GM18858 (cell line): ENCODE data around the gene NPHP4.
"Not testable (repeated sequence)": the region's sequence is repeated elsewhere in the genome, so short reads cannot be mapped to it uniquely, and the experiment has no call there.

Source experiments
- ATAC-seq: cut with Tn5 transposase; IDR thresholded peaks from one replicate; pipeline ENCODE4 v1.9.1; 2021; ENCODE audit not compliant: unreplicated experiment

NPHP4 gene

DNA sequence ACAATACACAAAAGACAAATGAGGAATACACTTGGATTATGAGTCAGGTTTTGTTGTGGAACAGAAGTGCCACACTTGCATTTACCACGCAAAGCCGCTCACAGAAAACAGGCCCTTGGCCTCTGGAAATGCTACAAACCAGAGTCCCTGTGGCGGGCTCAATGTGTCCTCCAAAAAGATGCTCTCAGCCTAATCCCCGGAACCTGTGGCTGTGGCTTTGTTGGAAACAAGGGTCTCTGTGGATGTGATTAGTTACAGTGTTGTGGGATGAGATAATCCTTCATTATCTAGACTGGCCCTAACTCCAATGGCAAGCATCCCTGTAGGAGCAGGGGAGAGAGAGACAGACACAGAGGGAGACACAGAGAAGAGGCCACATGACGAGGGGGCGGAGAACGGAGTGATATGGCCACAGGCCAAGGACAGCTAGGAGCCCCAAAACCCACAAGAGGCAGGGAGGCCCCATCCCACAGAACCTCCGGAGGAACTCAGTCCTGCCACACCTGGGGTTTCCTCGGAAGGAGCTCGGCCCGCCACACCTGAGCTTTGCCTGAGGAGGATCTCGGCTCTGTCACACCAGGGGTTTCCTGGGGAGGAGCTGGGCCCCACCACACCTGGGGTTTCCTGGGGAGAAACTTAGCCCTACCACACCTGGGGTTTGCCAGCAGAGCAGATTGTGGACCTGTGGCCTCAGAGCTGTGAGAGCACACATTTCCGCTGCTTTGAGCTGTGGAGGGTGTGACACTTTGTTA, 55.4 kb downstream of the NPHP4 start:
- no peak for ATAC-seq

DNA sequence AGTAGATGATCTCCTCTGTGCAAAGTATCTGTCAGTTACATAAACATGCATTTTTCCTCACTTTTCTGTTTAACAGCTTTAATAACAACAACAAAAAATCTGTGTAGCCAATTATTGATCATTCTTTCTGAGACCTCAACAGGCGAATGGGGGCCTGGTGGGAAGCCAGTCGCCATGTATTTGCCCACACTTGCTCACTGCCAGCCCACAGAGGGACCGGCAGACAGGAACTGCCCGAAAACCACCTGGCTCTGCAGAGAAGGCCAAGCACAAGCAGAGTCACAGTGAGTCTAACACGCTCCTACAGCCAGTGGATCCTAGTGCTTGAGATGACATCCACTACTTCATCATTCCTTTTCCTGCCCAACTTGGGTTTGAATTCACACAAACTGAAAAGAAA, 56.1 kb downstream of the NPHP4 start:
- no peak for ATAC-seq

DNA sequence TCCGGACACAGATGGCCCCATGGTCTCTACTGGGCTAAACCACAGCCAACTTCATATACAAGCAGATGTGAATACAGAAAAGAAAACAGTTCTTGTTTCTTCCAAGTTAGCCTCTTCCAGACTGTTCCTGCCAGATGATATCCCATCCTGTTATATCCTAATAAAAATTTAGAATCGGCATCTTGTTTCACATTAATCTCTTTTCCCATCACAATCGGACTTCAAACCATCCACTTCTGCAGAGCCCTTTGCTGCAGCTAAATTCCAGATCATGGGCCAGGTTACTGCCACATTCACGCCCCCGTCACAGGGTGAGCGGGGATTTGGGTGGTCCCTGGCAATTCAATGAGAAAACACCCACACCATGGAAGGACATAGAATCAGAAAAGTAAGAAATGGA, 57.2 kb downstream of the NPHP4 start:
- ATAC-seq: no peak

DNA sequence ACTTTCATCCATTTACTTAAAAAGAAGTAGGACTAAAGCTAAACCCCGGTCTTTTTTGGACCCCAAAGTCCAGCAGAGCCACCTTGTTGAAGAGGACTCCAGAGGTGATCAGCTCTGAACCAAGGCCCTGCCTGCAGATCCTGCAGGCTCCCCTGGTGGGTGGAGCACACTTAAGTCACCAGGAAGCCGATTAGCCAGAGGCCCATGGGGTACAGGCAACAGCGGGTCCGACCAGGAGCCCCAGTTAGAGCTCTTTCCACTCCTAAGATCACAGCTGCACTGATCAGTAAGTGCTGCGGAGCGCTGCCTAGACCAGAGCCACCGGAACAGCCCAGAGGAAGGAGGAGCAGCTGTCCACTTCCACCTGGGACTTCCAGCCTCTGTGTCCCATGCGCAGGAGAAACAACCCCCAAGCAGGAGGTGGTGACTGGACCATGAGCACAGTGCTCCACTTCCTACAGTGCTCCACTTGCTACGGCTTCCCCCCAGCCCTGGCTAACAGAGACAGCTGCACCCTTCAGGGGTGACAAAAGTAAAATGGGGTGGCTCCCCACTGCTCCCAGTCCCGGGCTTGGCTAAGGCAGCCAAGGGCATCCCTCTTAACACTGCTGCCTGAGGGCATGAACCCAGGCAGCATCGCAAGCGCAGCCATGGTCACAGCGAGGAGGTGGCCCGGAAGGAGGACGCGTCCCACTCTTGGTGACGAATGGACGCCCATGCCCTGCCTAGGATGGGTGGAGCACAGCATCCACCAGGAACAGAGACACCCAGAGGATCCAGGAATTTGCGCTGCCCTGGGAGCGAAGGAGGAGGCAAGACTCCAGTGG, 58.0 kb downstream of the NPHP4 start:
- no peak for ATAC-seq

DNA sequence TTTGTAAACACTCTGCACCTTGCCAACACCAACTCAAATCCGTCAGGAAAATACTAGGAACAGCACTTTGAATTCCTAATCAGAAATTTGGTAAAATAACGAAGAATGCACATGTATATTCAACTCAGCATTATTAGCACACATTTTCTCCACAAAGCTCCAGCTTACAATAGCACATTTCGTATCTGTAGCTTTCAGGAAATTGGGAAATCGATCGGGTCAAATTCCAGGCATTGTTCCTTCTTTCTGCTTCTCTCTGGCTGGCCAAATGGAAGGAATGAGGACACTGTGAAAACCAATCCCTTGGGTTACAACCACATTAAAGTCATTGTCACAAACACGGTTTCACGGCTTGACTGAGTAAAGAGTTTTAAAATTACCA, 58.6 kb downstream of the NPHP4 start:
- no peak for ATAC-seq

GRCh38 chr1:5933050-5933449, 59.2 kb downstream of the NPHP4 start:
- ATAC-seq: no peak

DNA sequence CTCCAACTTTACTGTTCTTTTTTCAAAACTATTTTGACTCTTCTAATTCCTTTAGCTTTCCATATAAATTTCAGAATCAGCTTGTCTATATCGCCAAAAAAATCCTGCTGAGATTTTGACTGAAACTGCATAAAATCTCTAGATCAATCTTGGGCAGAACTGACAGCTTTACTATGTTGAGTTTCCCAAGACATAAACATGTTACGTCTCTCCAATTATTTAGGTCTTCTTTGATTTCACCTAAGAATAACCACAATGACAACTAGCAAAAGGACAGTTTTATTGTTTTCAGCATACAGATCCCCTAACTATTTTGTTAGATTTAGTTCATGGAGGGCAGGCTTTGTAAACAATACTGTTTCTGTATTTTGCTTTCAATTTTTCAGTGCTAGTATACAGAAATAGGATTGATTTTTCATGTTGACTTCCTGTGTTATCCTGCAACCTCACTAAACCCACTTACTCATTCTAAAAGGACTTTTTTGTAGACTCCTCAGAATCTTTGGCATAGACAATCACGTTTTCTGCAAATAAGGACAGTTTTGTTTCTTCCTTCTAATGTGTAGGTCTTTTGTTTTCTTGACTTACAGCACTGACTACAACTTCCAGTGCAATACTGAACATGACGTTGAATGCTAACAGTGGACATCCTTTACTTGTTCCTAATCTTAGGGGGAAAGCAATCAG, 63.4 kb downstream of the NPHP4 start:
- no peak for ATAC-seq

- no peak for ATAC-seq
These were observed 64.5 kb downstream of the NPHP4 start for GRCh38 chr1:5927506-5928370.

DNA sequence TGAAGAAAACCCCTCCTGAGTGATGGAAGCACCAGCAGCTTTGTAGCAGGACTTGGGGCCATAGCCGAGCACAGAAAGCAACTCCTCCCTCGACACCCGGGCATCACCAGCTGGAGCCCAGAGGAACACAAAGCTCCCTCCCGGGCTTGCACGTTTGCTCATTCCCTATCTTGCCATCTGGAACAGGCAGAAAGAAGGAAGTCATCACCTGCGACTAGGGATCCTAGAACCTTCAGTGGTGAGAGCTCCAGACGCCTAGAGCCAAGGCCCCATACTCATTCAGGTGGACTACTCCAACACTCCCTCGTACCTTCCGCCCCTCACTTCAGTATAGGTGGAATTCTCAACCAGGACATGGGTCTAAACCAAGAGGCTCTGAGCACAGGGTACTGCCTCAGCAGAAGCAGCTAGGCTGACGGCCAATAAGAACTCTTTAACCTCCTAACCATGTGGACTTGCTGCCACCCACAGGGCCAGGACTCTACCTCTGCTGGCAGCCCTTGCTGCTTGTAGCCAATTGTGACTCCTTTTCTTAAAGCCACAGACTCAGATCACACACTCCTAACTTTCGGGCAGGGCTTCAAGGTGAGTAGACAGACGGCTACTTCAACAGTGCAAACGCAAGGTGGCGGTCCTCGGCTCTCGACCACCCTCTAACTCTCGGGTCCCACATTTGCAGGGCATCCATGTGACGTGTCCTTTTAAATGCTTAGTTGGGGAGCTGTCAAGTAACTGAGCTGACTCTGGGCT, 65.4 kb downstream of the NPHP4 start:
- no peak for ATAC-seq

DNA sequence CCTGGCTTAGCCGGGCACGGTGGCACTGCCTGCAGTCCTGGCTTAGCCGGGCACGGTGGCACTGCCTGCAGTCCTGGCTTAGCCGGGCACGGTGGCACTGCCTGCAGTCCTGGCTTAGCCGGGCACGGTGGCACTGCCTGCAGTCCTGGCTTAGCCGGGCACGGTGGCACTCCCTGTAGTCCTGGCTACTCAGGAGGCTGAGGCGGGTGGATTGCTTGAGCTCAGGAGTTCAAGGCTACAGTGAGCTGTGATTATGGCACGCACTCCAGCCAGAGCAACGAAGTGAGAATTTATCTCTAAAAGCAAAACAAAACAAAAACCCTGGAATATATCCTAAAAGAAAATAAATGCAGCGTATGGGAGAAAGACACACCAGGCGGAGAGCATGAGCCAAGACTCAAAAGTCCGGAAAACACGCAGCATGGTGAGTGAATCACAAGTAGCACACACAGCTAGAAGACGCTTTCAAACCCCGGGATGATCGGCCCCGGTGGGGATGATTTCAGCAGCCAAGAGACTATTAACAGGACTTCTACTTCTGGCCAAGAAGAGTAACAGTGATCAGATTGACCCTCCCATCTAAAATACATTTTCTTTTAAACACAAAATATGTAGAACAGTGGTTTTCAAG, 69.4 kb downstream of the NPHP4 start:
- ATAC-seq: not testable (repeated sequence)

DNA sequence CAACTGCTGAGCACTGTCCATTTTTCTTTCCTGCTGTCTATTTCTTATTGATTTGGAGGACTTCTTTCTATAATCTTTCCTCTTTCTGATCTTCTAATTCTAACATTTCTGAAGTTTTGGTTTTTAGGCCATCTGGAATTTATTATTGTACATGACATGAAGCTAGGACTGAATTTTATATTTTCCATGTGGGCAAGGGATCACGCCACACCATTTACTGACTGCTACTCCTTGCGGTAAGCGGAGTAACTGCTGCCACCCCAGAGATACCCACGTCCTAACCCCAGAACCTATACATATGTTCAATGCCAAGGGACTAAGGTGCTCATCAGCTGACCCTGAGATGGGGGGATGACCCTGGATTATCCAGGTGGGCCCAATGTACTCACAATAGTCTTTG, 70.6 kb downstream of the NPHP4 start:
- ATAC-seq: no peak

DNA sequence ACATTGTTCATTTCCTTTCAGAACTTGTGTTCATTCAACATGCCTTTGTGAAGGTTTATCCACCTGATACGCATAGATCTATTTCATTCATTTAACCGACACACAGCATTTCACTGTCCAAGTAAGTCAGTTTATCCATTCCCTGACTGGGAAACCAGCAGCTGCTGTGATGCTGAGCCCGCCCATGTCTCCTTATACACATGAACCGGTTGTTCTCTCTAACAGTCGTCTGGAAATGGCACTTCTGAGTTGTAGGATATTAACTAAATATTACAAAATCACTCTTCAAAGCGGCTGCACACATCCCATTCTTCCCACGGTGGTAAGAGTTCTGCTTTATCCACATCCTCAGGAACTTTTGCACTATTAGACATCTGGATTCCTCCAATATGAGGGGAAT, 71.1 kb downstream of the NPHP4 start:
- no peak for ATAC-seq

- ATAC-seq: no peak
These were observed 72.0 kb downstream of the NPHP4 start for GRCh38 chr1:5920201-5920600.

DNA sequence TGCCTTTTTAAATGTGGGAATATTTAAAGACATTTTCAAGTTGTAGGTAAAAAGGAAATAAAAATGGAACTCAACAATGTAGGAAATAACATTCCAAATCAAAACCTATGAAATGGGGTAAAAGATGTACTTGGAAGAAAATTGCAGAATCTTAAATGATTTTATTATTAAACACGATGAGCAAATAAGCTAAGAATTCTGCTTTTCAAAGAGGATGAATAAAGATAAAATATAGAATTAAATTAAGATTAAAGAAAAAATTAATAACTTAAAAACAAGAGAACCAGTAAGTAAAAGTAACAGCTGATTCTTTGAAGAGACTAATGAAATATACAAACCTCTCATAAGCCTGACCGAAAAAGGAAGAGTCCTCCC, 74.0 kb downstream of the NPHP4 start:
- no peak for ATAC-seq

- ATAC-seq: no peak
These were observed 74.5 kb downstream of the NPHP4 start for GRCh38 chr1:5917591-5918274.

- no peak for ATAC-seq
These were observed 75.0 kb downstream of the NPHP4 start for GRCh38 chr1:5917281-5917590.

DNA sequence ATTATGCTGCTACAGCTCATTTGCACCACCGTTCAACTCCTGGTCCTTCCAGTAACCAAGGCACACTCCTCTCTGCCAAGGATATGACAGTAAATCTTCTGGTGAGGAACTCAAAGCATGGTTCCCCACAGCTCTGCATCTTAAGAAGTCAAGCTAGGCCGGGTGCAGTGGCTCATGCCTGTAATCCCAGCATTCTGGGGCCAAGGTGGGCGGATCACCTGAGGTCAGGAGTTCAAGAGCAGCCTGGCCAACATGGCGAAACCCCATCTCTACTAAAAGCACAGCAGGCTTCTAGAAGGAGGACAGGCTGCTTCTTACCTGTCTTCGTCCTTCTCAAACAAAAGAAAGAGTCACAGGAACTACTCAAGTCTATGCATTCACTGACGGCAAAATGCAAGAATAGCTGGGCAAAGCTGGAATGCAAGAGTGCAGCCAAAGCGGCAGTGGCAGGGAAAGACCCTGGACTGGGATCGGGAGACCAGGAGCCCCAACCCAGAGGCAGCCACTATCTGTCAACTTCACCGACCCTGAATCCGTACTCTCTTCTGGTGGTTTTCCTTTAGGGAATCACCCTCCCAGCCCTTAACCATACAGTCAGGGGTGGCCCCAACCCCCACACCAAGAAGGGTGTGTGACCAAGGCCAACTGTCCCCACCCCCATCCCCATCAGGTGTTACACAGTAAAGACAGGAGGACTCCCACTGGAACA, 75.5 kb downstream of the NPHP4 start:
- no peak for ATAC-seq

DNA sequence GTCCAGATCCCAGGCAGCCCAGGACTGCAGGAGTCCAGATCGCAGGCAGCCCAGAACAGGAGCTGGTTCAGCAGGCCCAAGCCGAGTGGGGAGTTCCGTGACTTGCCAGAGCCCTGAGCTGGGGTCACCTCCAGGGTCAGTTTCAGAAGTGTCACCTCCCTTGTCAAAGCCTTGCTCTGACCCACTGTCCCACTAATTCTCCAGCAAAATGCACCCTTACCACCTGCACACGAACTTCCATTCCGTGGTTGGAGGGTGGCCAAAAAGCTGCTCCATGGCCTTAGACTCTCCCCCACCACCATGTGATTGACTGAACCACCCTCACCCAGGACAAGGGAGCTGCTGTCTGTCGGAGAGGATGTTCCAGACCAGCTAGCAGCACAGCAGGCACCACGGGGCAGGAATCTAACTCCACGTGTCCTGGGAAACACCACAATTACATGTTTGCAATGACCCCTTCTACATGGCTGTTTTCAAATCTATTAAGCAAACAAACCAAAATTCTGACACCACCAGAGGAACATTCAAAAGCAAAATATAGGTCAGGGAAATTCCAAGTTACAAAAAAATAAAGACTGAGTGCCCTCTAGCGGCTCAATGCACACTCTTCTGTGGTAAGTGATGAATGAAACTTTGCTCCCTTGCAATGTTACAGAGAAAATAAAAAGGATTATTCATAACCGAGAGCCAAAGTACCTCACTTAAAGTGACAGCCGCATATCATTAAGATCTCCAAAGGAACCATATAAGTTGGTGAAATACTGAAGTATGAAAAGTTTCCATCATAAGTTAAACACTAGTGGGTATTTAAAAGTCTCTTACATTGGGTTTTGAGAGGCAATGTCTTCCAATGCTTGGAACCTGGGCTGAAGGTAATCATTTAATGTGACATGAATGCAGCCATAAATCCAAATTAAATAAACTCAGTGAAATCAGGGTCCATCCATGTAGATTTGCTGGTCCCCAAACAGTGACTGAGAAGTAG, 76.3 kb downstream of the NPHP4 start:
- no peak for ATAC-seq
